ENCODE results near the gene PTCSC3.
"Not testable (repeated sequence)": the region's sequence is repeated elsewhere in the genome, so short reads cannot be mapped to it uniquely, and the experiment has no call there.

The PTCSC3 gene

DNA sequence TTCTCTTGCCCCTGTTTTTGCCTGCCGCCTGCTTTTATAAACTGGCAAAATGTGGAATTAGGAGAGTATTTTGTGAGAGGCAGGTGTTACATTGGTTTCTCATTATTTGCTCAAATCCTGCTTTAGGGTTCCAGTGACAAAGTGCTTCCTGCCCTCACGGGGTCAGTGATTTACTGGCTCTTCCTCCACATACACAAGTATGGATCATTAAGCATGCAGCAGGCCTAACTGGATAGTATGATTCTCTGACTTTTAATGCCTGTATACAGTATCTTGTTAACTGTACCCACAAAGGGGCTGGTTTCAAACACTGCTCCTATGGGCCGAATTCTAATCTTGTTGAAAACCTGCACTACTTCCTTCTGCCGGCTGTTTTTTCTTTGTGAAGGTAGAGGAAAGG lies 63.2 kb downstream of the PTCSC3 start:
- TF ChIP-seq ELF4 (IDR thresholded peaks at IDR 0.05) (no peak), FOXK2 (IDR thresholded peaks at IDR 0.05) (no peak), SUZ12 (IDR thresholded peaks at IDR 0.05) (no peak), TARDBP (IDR thresholded peaks at IDR 0.05) (no peak), LEF1 (IDR thresholded peaks at IDR 0.05; ENCODE audit: borderline replicate concordance) (no peak), L3MBTL2 (conservative IDR thresholded peaks at IDR 0.05) (no peak)
- TF ChIP-seq, protein P1, sequence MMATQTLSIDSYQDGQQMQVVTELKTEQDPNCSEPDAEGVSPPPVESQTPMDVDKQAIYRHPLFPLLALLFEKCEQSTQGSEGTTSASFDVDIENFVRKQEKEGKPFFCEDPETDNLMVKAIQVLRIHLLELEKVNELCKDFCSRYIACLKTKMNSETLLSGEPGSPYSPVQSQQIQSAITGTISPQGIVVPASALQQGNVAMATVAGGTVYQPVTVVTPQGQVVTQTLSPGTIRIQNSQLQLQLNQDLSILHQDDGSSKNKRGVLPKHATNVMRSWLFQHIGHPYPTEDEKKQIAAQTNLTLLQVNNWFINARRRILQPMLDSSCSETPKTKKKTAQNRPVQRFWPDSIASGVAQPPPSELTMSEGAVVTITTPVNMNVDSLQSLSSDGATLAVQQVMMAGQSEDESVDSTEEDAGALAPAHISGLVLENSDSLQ (IDR thresholded peaks at IDR 0.05), result no peak
- ChIA-PET POLR2A (no interaction called here), CTCF (no interaction called here)
- no peak for DNase-seq (ENCODE audit: extremely low spot score)

DNA sequence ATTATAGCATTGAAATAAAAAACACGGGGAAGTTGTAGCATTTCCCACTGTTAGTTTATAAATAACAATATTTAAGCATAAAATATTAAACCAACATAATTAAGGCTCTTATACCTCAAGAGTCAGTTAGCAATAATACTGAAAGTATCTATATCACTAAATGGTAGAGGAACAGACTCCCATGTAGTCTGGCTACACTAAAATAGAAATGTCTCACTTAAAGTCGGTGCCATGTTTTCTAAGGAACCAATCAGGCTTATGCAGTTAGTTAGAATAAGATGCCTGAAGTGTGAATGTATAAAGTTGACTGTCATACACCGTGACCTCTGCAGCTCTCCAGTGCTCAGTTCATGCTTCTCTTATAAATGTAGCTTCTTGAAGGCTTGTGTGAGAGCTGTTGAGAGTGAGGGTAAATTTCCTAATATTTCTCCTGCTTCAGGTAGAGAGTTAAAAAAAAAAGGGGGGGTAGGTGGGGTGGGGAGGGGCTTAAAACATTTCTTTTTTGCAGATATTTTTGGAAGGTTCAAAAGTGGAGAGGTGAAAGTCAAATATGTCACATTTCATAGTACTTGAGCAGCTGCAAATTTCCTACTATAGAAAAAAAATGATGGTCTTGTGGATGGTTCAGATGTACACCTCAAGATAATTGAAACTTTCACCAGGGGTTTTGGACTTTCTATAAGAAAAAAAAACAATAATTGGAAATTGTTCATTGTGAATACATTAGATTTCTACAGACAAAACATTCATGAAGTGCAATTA lies 64.5 kb downstream of the PTCSC3 start:
- CTCF ChIA-PET, result no interaction called here
- POLR2A ChIA-PET, result no interaction called here

DNA sequence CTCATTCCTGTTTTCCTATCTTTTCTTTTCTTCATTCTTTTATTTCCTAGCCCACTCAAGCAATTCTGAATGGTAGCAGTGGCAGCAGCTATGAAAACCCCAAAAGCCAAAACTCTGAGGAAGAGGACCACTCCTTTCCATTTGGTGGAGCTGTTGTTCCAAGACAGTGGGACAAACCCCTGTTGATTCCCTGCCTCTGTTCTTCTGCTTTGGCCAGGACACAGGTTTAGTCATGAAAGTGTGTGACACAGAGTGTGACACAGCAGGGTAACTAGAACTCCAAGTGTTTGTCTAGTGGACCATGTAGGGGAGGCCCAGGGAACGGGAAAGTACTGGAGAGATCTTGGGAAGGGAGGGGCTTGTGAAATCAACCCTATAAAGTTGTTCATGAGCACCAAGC lies 71.1 kb downstream of the PTCSC3 start:
- CTCF ChIA-PET, result interaction anchor here (0.7 to 2.4 kb wide), 5 partner anchors 34 to 448 kb away, joined by 3 to 7 read pairs (median 4); no protein-coding TSS in a partner anchor
- DNase-seq (ENCODE audit: extremely low spot score), result peak; percentile 47
- TF ChIP-seq CTBP1 (IDR thresholded peaks at IDR 0.05; ENCODE audit: borderline replicate concordance) (no peak), ARNT (IDR thresholded peaks at IDR 0.05) (no peak), LEF1 (IDR thresholded peaks at IDR 0.05; ENCODE audit: borderline replicate concordance) (no peak), FOXA1 (IDR thresholded peaks at IDR 0.05) (no peak), TARDBP (IDR thresholded peaks at IDR 0.05) (no peak), NFRKB (IDR thresholded peaks at IDR 0.05) (no peak)
- POLR2A ChIA-PET, result no interaction called here

More for the DNA sequence above, 64.5 kb downstream of the PTCSC3 start:
- no peak for DNase-seq (ENCODE audit: extremely low spot score)
- TF ChIP-seq HDGF (IDR thresholded peaks at IDR 0.05; ENCODE audit: borderline replicate concordance) (no peak), SP1 (IDR thresholded peaks at IDR 0.05) (no peak), FOXA1 (IDR thresholded peaks at IDR 0.05) (no peak), CTBP1 (IDR thresholded peaks at IDR 0.05; ENCODE audit: borderline replicate concordance) (no peak), NFRKB (IDR thresholded peaks at IDR 0.05) (no peak), FOXK2 (IDR thresholded peaks at IDR 0.05) (no peak), ARNT (IDR thresholded peaks at IDR 0.05) (no peak)
- TF ChIP-seq, protein P1 (IDR thresholded peaks at IDR 0.05), result no peak

DNA sequence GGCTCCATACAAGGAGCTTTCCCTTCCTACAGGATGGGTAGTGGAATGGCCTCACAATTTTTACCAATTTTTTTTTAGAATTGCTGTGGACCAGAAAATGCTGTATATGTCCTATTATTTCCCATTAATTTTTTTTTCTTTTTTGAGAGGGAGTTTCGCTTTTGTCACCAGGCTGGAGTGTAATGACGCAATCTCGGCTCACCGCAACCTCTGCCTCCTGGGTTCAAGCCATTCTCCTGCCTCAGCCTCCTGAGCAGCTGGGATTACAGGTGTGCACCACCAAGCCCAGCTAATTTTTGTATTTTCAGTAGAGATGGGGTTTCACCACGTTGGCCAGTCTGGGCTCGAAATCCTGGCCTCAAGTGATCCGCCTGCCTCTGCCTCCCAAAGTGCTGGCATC lies 72.3 kb downstream of the PTCSC3 start:
- POLR2A ChIA-PET; DNase-seq (ENCODE audit: extremely low spot score): not testable (repeated sequence)
- CTCF ChIA-PET, result interaction anchor here (0.7 kb wide), 1 partner anchor 29 kb away, joined by 4 read pairs; no protein-coding TSS in a partner anchor

DNA sequence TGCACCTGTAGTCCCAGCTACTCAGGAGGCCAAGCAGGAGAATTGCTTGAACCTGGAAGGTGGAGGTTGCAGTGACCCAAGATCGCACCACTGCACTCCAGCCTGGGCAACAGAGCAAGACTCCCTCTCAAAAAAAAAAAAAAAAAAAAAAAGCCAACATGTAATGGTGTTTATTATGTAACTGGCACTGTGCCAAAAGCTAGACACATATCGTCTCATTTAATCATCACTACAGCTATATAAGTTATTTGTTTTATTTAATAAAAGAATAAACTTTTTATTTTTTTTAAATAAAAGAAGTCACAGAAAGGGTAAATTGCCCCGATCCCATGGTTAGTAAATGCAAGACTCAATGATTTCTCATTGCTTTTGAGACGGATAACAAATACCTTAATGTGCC lies 76.9 kb downstream of the PTCSC3 start:
- CTCF ChIA-PET, result no interaction called here
- no peak for DNase-seq (ENCODE audit: extremely low spot score)
- POLR2A ChIA-PET, result no interaction called here
- TF ChIP-seq TARDBP (IDR thresholded peaks at IDR 0.05), result no peak
- no peak for TF ChIP-seq LEF1 (IDR thresholded peaks at IDR 0.05; ENCODE audit: borderline replicate concordance)
- no peak for TF ChIP-seq ARNT (IDR thresholded peaks at IDR 0.05)
- TF ChIP-seq ELF4 (IDR thresholded peaks at IDR 0.05), result no peak

DNA sequence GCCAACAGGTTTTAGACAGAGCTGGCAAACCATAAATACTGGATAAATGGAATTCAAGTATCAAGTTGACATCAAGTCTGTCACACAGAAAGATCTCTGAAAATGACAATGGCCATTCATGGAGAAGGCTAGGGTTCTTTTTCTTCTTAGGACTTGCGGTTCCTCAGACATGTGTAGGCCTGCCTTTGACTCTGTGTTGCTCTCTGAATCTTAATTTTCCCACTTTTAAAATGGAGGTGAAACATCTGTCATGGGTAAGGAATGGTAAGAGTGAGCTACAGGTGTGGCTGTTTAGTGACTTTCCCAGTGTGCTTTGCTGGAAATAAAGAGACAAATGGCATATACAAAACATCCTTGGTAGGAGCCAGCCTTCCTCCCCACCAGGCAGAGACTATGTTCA lies 79.2 kb downstream of the PTCSC3 start:
- TF ChIP-seq L3MBTL2 (conservative IDR thresholded peaks at IDR 0.05) (no peak), BHLHE40 (IDR thresholded peaks at IDR 0.05; ENCODE audit: borderline replicate concordance) (no peak), ZNF384 (IDR thresholded peaks at IDR 0.05) (no peak), FOXK2 (IDR thresholded peaks at IDR 0.05) (no peak), NFRKB (IDR thresholded peaks at IDR 0.05) (no peak), LEF1 (IDR thresholded peaks at IDR 0.05; ENCODE audit: borderline replicate concordance) (no peak), TARDBP (IDR thresholded peaks at IDR 0.05) (no peak), ELF4 (IDR thresholded peaks at IDR 0.05) (no peak)
- CTCF ChIA-PET, result no interaction called here
- DNase-seq (ENCODE audit: extremely low spot score), result no peak
- POLR2A ChIA-PET, result no interaction called here

DNA sequence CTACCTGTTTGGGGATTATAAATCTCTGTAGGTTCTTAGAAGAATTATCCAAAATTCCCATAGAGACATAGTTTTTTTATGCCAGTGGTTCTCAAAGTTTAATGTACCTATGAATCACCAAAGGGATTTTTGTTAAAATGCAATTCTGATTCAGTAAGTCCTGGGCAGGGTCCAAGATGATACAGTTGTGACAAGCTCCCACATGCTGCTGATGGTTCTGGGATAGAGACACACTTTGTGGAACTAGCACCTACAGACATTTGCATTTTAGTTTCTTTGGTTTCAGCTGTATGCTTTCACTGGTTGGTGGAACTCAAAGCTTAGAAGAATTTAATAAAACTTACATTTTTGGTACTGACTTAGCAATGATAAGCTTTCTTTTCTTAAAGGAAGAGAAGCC lies 80.4 kb downstream of the PTCSC3 start:
- ChIA-PET POLR2A (interaction anchor here (0.7 kb wide), 1 partner anchor 1075 kb away, joined by 3 read pairs; no protein-coding TSS in a partner anchor), CTCF (no interaction called here)
- TF ChIP-seq CTBP1 (IDR thresholded peaks at IDR 0.05; ENCODE audit: borderline replicate concordance) (no peak), HDGF (IDR thresholded peaks at IDR 0.05; ENCODE audit: borderline replicate concordance) (no peak), FOXA1 (IDR thresholded peaks at IDR 0.05) (no peak), ELF4 (IDR thresholded peaks at IDR 0.05) (no peak)
- DNase-seq (ENCODE audit: extremely low spot score), result no peak

DNA sequence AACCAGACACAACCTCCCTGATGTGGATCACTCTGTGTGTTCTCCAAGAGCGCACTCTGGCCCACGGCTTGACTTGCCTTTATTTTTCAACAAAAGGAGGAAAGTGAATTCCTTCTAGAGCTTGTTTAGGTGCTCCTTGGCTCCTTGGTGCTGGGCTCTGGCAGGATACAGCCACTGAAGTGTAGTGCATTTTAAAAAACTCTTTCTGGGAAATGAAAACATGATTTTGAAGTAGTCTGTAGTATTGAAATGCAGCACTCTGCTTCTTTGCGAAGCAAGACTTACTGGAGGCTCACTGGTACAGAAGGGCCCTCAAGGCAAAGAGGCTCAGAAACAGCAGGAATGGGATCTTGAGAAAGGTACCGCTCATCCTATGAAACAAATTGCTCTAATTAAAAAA lies 81.6 kb downstream of the PTCSC3 start:
- DNase-seq (ENCODE audit: extremely low spot score), result no peak
- TF ChIP-seq HDGF (IDR thresholded peaks at IDR 0.05; ENCODE audit: borderline replicate concordance), result no peak
- TF ChIP-seq CTBP1 (IDR thresholded peaks at IDR 0.05; ENCODE audit: borderline replicate concordance), result no peak
- no peak for TF ChIP-seq FOXM1 (IDR thresholded peaks at IDR 0.05; ENCODE audit: borderline replicate concordance)
- TF ChIP-seq L3MBTL2 (conservative IDR thresholded peaks at IDR 0.05), result no peak
- TF ChIP-seq FOXK2 (IDR thresholded peaks at IDR 0.05), result no peak
- no peak for TF ChIP-seq ZNF384 (IDR thresholded peaks at IDR 0.05)
- no peak for TF ChIP-seq SP1 (IDR thresholded peaks at IDR 0.05)
- TF ChIP-seq LEF1 (IDR thresholded peaks at IDR 0.05; ENCODE audit: borderline replicate concordance), result no peak
- no peak for TF ChIP-seq ARNT (IDR thresholded peaks at IDR 0.05)
- TF ChIP-seq ELF4 (IDR thresholded peaks at IDR 0.05), result no peak
- no peak for TF ChIP-seq SUZ12 (IDR thresholded peaks at IDR 0.05)
- TF ChIP-seq BHLHE40 (IDR thresholded peaks at IDR 0.05; ENCODE audit: borderline replicate concordance), result no peak
- TF ChIP-seq TARDBP (IDR thresholded peaks at IDR 0.05), result no peak
- TF ChIP-seq, protein P1 (IDR thresholded peaks at IDR 0.05), result no peak
- TF ChIP-seq FOXA1 (IDR thresholded peaks at IDR 0.05), result no peak
- no peak for TF ChIP-seq NFRKB (IDR thresholded peaks at IDR 0.05)
- ChIA-PET POLR2A (no interaction called here), CTCF (no interaction called here)

All from HEK293T (cell line).